CD4-positive, alpha-beta T cell (primary cell): ENCODE measurements around the gene ADAM19. TPM values are rescaled to one million over a fixed set of nuclear protein-coding genes. Genes with fewer than 3 reads are reported as not detected.

ENCODE experiments used
- ATAC-seq: fragments of 200-7000 bp; cut with Tn5 transposase; one replicate; pipeline ENCODE4 v1.10.0; 2022; ENCODE audit warnings: mild to moderate bottlenecking; ENCODE audit not compliant: poor library complexity
- CTCF ChIA-PET: fragments of 350-600 bp; sonication (Branson Sonifier 250); formaldehyde crosslinking; loops from one replicate; lab custom pipeline; 2021; ENCODE audit warnings: antibody characterized with exemption, inconsistent platforms; lab: Charles Lee
- POLR2A ChIA-PET: fragments of 350-600 bp; sonication (Branson Sonifier 250); formaldehyde crosslinking; loops from one replicate; lab custom pipeline; 2021; ENCODE audit warnings: antibody characterized with exemption, inconsistent platforms; lab: Charles Lee
- DNase-seq, 14 experiments: peaks; one replicate each; pipeline ENCODE4 v3.0.0-alpha.2; 2013 to 2020; ENCODE audit warnings: mixed read lengths in 2 of 14
- H3K27ac ChIP-seq, 2 donors: one replicate each; pipeline versions ENCODE4 v1.5.1 to v1.7.0; 2013; ENCODE audit warnings: low read length in 2 of 2, low read depth in 1 of 2, mild to moderate bottlenecking in 1 of 2
- H3K27me3 ChIP-seq, 2 experiments: 1 replicate in 1 of 2; 2 replicates in 1 of 2; pipeline versions ENCODE4 v1.6.1 to v1.7.0; 2013; ENCODE audit warnings: low read length in 2 of 2, control low read depth in 1 of 2, mild to moderate bottlenecking in 1 of 2, moderate library complexity in 1 of 2; ENCODE audit not compliant: insufficient read depth in 2 of 2, control insufficient read depth in 1 of 2
- H3K36me3 ChIP-seq: one replicate; pipeline ENCODE4 v1.6.1; 2013; ENCODE audit warnings: low read length, control low read depth; ENCODE audit not compliant: insufficient read depth
- H3K4me1 ChIP-seq: one replicate; pipeline ENCODE4 v1.6.1; 2013; ENCODE audit warnings: low read length, control low read depth; ENCODE audit not compliant: insufficient read depth
- H3K4me3 ChIP-seq: one replicate; pipeline ENCODE4 v1.5.1; 2013; ENCODE audit warnings: mild to moderate bottlenecking, low read length, moderate library complexity
- H3K9me3 ChIP-seq, 2 experiments: 1 replicate in 1 of 2; 2 replicates in 1 of 2; pipeline versions ENCODE4 v1.6.1 to v1.7.0; 2013; ENCODE audit warnings: low read length in 2 of 2, mild to moderate bottlenecking in 2 of 2, control low read depth in 1 of 2, moderate library complexity in 1 of 2; ENCODE audit not compliant: control insufficient read depth in 1 of 2, insufficient read depth in 1 of 2
- H3K27ac Mint-ChIP-seq: one replicate; pipeline ENCODE4 v1.8.0; 2020; ENCODE audit warnings: mixed read lengths
- H3K27me3 Mint-ChIP-seq: one replicate; pipeline ENCODE4 v1.8.0; 2021; ENCODE audit warnings: mixed read lengths
- H3K36me3 Mint-ChIP-seq: one replicate; pipeline ENCODE4 v1.8.0; 2021; ENCODE audit warnings: low read depth, mixed read lengths
- H3K4me1 Mint-ChIP-seq: one replicate; pipeline ENCODE4 v1.8.0; 2021; ENCODE audit warnings: low read depth, mixed read lengths
- H3K4me3 Mint-ChIP-seq: one replicate; pipeline ENCODE4 v1.8.0; 2020; ENCODE audit warnings: mild to moderate bottlenecking, mixed read lengths
- H3K9me3 Mint-ChIP-seq: one replicate; pipeline ENCODE4 v1.8.0; 2020; ENCODE audit warnings: mixed read lengths
- intact Hi-C, 2 experiments: fragments of 100-400 bp; cut with DNase I in 1 of 2; cut with micrococcal nuclease in 1 of 2; formaldehyde crosslinking; loops; one replicate each; pipeline versions ENCODE4 v1.15.1 to v1.9.0; 2023 to 2025; cut with DNase I, micrococcal nuclease
- total RNA-seq, 174 experiments: library from RNA in 2 of 174; stranded (reverse) in 2 of 174; gene quantifications; one replicate each; pipeline ENCODE4 v1.2.3 and lab custom pipeline; 2021 to 2026
- TF ChIP-seq, protein P1 (sequence below): fragments of 200-600 bp; IDR thresholded peaks from one replicate; pipeline ENCODE4 v1.8.0; 2022; ENCODE audit warnings: antibody characterized with exemption, mild to moderate bottlenecking

The ADAM19 gene
- total RNA-seq, 2 experiments from 2014 or later: 26.7 to 29.1 TPM

DNA sequence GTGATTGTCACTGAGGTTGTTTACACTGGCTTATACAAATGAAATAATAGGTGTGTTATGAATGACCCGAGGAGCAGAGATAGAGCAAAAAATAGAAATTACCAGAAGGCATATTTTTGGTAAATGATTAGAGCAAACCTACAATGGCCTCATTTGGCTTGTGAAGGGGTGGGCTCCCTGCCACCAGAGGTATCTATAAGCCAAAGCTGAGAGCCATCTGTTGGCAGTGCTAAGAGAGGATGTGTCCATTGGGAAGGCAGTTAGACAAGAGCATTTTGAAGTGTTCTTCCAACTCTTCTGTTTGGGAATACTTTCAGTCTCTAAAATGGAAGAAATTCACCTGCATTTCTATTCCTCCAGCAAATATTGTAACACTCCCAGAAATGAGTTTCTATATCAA, 104.9 kb downstream of the ADAM19 start:
- POLR2A ChIA-PET: no interaction called here
- intact Hi-C loops: loop anchor here in 1 of 2 experiments (10.0 kb wide), 1 partner anchor 336 kb away; no protein-coding TSS in a partner anchor
- H3K27me3 Mint-ChIP-seq: no peaks in the 10 kb centered on the region
- H3K36me3 Mint-ChIP-seq: peaks cover 6% of the 10 kb centered on the region
- H3K9me3 Mint-ChIP-seq: no peaks in the 10 kb centered on the region
- H3K27ac Mint-ChIP-seq: no peak overlapping the region
- Histone ChIP-seq H3K36me3 (peaks cover 9% of the 10 kb centered on the region), H3K27ac (no peak overlapping the region), H3K9me3 (no peaks in the 10 kb centered on the region), H3K4me3 (no peak overlapping the region), H3K4me1 (no peaks in the 10 kb centered on the region), H3K27me3 (no peaks in the 10 kb centered on the region)
- DNase-seq: no peak
- H3K4me3 Mint-ChIP-seq: no peak overlapping the region
- TF ChIP-seq, protein P1, sequence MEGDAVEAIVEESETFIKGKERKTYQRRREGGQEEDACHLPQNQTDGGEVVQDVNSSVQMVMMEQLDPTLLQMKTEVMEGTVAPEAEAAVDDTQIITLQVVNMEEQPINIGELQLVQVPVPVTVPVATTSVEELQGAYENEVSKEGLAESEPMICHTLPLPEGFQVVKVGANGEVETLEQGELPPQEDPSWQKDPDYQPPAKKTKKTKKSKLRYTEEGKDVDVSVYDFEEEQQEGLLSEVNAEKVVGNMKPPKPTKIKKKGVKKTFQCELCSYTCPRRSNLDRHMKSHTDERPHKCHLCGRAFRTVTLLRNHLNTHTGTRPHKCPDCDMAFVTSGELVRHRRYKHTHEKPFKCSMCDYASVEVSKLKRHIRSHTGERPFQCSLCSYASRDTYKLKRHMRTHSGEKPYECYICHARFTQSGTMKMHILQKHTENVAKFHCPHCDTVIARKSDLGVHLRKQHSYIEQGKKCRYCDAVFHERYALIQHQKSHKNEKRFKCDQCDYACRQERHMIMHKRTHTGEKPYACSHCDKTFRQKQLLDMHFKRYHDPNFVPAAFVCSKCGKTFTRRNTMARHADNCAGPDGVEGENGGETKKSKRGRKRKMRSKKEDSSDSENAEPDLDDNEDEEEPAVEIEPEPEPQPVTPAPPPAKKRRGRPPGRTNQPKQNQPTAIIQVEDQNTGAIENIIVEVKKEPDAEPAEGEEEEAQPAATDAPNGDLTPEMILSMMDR: no peak
- CTCF ChIA-PET: no interaction called here
- ATAC-seq: no peak
- H3K4me1 Mint-ChIP-seq: no peaks in the 10 kb centered on the region

DNA sequence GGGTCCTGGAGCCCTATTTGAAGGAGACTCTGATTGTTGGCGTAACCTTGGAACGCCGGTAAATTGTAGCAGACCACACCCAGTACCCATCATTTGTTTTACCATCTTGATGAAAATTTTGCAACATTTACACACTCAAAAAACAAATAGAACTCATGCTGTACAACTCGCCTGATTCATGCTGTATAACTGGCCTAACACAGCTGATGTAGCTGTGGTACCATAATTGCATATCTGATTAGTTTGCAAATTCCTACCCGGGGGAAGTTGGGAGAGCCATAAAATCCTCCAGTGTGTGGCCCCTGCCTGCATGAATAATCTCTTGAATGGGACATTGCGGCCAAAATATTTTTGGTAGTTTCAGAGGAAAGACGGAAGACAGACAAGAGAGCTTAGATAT, 105.9 kb downstream of the ADAM19 start:
- H3K27ac Mint-ChIP-seq: no peak overlapping the region
- Histone ChIP-seq H3K9me3 (no peaks in the 10 kb centered on the region), H3K27ac (no peak overlapping the region), H3K36me3 (peaks cover 7% of the 10 kb centered on the region), H3K4me1 (no peaks in the 10 kb centered on the region), H3K4me3 (no peak overlapping the region), H3K27me3 (no peaks in the 10 kb centered on the region)
- ChIA-PET POLR2A (no interaction called here), CTCF (no interaction called here)
- no peak for DNase-seq
- H3K9me3 Mint-ChIP-seq: no peaks in the 10 kb centered on the region
- H3K4me3 Mint-ChIP-seq: no peak overlapping the region
- TF ChIP-seq, protein P1: no peak
- intact Hi-C loops: loop anchor here in 1 of 2 experiments (10.0 kb wide), 1 partner anchor 335 kb away; no protein-coding TSS in a partner anchor
- no peak for ATAC-seq
- peaks cover 2% of the 10 kb centered on the region for H3K4me1 Mint-ChIP-seq
- peaks cover 1% of the 10 kb centered on the region for H3K36me3 Mint-ChIP-seq
- H3K27me3 Mint-ChIP-seq: no peaks in the 10 kb centered on the region

DNA sequence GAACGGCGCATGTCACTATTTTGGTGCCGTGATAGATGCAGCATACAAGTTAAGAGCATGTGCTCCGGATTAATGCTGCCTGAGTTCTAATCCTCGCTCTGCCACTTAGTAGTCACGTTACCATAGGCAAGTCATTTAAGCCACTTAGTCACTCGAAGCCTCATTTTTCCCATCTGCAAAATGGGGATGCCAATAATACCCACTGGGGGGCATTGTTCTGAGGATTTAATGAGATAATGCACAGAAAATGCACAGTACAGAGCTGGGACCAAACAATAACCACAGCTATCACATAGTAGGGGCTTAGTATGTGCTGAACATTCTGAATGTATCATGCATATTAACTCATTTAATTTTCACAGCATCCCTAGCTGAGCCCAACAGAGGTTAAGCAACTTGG, 106.5 kb downstream of the ADAM19 start:
- Mint-ChIP-seq H3K27ac (no peak overlapping the region), H3K4me3 (no peak overlapping the region), H3K27me3 (no peaks in the 10 kb centered on the region), H3K9me3 (no peaks in the 10 kb centered on the region), H3K4me1 (peaks cover 8% of the 10 kb centered on the region), H3K36me3 (no peaks in the 10 kb centered on the region)
- Histone ChIP-seq H3K4me1 (peaks cover 4% of the 10 kb centered on the region), H3K36me3 (peaks cover under 1% of the 10 kb centered on the region), H3K4me3 (no peak overlapping the region), H3K27ac (no peak overlapping the region), H3K9me3 (no peaks in the 10 kb centered on the region), H3K27me3 (no peaks in the 10 kb centered on the region)
- DNase-seq: no peak
- CTCF ChIA-PET: no interaction called here
- intact Hi-C loops: no loop called here
- no peak for ATAC-seq
- POLR2A ChIA-PET: no interaction called here
- TF ChIP-seq, protein P1: no peak
